OCI-LY7 (cell line): ENCODE results near the gene SGSM1. TPM values are rescaled to one million over a fixed set of nuclear protein-coding genes. Genes with fewer than 3 reads are reported as not detected.

ENCODE experiments used
- BruUV-seq: library from RNA; stranded (reverse); fragments of 400-500 nt; replicated peaks from 2 replicates; lab custom pipeline; 2021; lab: Mats Ljungman, UMichigan
- CTCF ChIA-PET: fragments of 300-600 bp; sonication (Branson Sonifier 250); formaldehyde crosslinking; loops from one replicate; lab custom pipeline; 2022; ENCODE audit warnings: antibody characterized with exemption; ENCODE audit not compliant: unreplicated experiment; lab: Charles Lee
- POLR2A ChIA-PET: fragments of 300-600 bp; sonication (Branson Sonifier 250); formaldehyde crosslinking; loops from one replicate; lab custom pipeline; 2022; ENCODE audit warnings: antibody characterized with exemption; lab: Charles Lee
- DNase-seq: peaks from one replicate; pipeline ENCODE4 v3.0.0-alpha.2; 2015; ENCODE audit warnings: low spot score
- H2AFZ ChIP-seq: fragments of 200-600 bp; sonication (generic), shearing (Covaris generic); 2 replicates; pipeline ENCODE4 v1.6.1; 2014; ENCODE audit warnings: mild to moderate bottlenecking, antibody characterized with exemption, low read length, moderate library complexity
- H3K27ac ChIP-seq: fragments of 200-600 bp; sonication (generic); 2 replicates; pipeline ENCODE4 v1.5.1; 2014; ENCODE audit warnings: mixed run types, low read depth, mild to moderate bottlenecking, moderate library complexity, low read length, inconsistent platforms; ENCODE audit not compliant: poor library complexity, severe bottlenecking
- H3K36me3 ChIP-seq: fragments of 200-600 bp; sonication (generic); 2 replicates; pipeline ENCODE4 v1.6.1; 2014; ENCODE audit warnings: mild to moderate bottlenecking, antibody characterized with exemption, low read length, moderate library complexity, mixed read lengths; ENCODE audit not compliant: insufficient read depth
- H3K4me1 ChIP-seq: fragments of 200-600 bp; sonication (generic); 2 replicates; pipeline ENCODE4 v1.5.1; 2014; ENCODE audit warnings: mild to moderate bottlenecking, low read length; ENCODE audit not compliant: insufficient read depth, poor library complexity, severe bottlenecking
- H3K4me2 ChIP-seq: fragments of 200-600 bp; sonication (generic); 2 replicates; pipeline ENCODE4 v1.6.1; 2014; ENCODE audit warnings: mild to moderate bottlenecking, low read length
- H3K4me3 ChIP-seq: fragments of 200-600 bp; sonication (generic); 2 replicates; pipeline ENCODE4 v1.5.1; 2014; ENCODE audit warnings: mild to moderate bottlenecking, low read depth, low read length; ENCODE audit not compliant: poor library complexity, severe bottlenecking
- H3K79me2 ChIP-seq: fragments of 200-600 bp; sonication (generic); 2 replicates; pipeline ENCODE4 v1.6.1; 2016; ENCODE audit warnings: low read depth, mild to moderate bottlenecking, low read length, moderate library complexity, mixed read lengths; ENCODE audit not compliant: insufficient read depth
- H3K9me2 ChIP-seq: fragments of 200-600 bp; sonication (generic); 2 replicates; pipeline ENCODE4 v1.6.1; 2016; ENCODE audit warnings: mild to moderate bottlenecking, low read length, mixed read lengths; ENCODE audit not compliant: insufficient read depth
- H3K9me3 ChIP-seq: fragments of 200-600 bp; sonication (generic); 2 replicates; pipeline ENCODE4 v1.6.1; 2014; ENCODE audit warnings: mild to moderate bottlenecking, mixed run types, low read length, mixed read lengths
- H4K20me1 ChIP-seq: fragments of 200-600 bp; sonication (generic); 2 replicates; pipeline ENCODE4 v1.6.1; 2014; ENCODE audit warnings: mild to moderate bottlenecking, antibody characterized with exemption, low read length, moderate library complexity, mixed read lengths; ENCODE audit not compliant: insufficient read depth
- EZH2phosphoT487 ChIP-seq: fragments of 200-600 bp; sonication (generic); IDR thresholded peaks from 2 replicates; pipeline ENCODE4 v1.6.1; 2018; ENCODE audit warnings: low read depth, borderline replicate concordance, mild to moderate bottlenecking, mixed run types, antibody characterized with exemption, low read length, moderate library complexity, mixed read lengths
- intact Hi-C: fragments of 100-400 bp; cut with micrococcal nuclease; formaldehyde crosslinking; loops from one replicate; pipeline ENCODE4 v1.10.0; 2022; ENCODE audit not compliant: unreplicated experiment
- total RNA-seq, 2 experiments: library from RNA; depleted of rRNA in 1 of 2; stranded (reverse); fragments of >200 nt in 1 of 2; shearing (Covaris generic) in 1 of 2; gene quantifications; 2 replicates each; pipeline ENCODE4 v1.2.3, GENCODE V29; 2014 to 2022
- TF ChIP-seq, protein P1 (sequence below): fragments of 200-600 bp; sonication (generic); conservative IDR thresholded peaks from 2 replicates; pipeline ENCODE4 v1.5.1; 2014; ENCODE audit warnings: mild to moderate bottlenecking, antibody characterized with exemption, low read length, moderate library complexity, mixed read lengths

The SGSM1 gene
- total RNA-seq, 2 experiments from 2014 or later, result not detected

- Histone ChIP-seq H4K20me1 (no peaks in the 10 kb centered on the region), H3K79me2 (no peaks in the 10 kb centered on the region), H2AFZ (no peak overlapping the region), H3K27ac (no peak overlapping the region), H3K4me2 (no peak overlapping the region), H3K4me1 (no peaks in the 10 kb centered on the region), H3K9me2 (no peaks in the 10 kb centered on the region), H3K4me3 (no peak overlapping the region), H3K36me3 (no peaks in the 10 kb centered on the region), H3K9me3 (no peaks in the 10 kb centered on the region)
- ChIA-PET POLR2A (no interaction called here), CTCF (no interaction called here)
- TF ChIP-seq, protein P1, sequence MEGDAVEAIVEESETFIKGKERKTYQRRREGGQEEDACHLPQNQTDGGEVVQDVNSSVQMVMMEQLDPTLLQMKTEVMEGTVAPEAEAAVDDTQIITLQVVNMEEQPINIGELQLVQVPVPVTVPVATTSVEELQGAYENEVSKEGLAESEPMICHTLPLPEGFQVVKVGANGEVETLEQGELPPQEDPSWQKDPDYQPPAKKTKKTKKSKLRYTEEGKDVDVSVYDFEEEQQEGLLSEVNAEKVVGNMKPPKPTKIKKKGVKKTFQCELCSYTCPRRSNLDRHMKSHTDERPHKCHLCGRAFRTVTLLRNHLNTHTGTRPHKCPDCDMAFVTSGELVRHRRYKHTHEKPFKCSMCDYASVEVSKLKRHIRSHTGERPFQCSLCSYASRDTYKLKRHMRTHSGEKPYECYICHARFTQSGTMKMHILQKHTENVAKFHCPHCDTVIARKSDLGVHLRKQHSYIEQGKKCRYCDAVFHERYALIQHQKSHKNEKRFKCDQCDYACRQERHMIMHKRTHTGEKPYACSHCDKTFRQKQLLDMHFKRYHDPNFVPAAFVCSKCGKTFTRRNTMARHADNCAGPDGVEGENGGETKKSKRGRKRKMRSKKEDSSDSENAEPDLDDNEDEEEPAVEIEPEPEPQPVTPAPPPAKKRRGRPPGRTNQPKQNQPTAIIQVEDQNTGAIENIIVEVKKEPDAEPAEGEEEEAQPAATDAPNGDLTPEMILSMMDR, result no peak
- DNase-seq, result no peak
- intact Hi-C loops, result no loop called here
- no TSS peak for BruUV-seq
Observed at GRCh38 chr22:24952837-24953383, 146.9 kb downstream of the SGSM1 start.

GRCh38 chr22:24953384-24954113 lies 147.5 kb downstream of the SGSM1 start:
- ChIA-PET POLR2A (no interaction called here), CTCF (no interaction called here)
- Histone ChIP-seq H3K9me2 (no peaks in the 10 kb centered on the region), H3K4me1 (no peaks in the 10 kb centered on the region), H3K79me2 (no peaks in the 10 kb centered on the region), H3K4me3 (no peak overlapping the region), H3K9me3 (no peaks in the 10 kb centered on the region), H2AFZ (no peak overlapping the region), H3K4me2 (no peak overlapping the region), H3K27ac (no peak overlapping the region), H4K20me1 (no peaks in the 10 kb centered on the region), H3K36me3 (no peaks in the 10 kb centered on the region)
- DNase-seq, result no peak
- no peak for TF ChIP-seq EZH2phosphoT487
- TF ChIP-seq, protein P1, result no peak
- BruUV-seq, result no TSS peak
- intact Hi-C loops, result no loop called here

DNA sequence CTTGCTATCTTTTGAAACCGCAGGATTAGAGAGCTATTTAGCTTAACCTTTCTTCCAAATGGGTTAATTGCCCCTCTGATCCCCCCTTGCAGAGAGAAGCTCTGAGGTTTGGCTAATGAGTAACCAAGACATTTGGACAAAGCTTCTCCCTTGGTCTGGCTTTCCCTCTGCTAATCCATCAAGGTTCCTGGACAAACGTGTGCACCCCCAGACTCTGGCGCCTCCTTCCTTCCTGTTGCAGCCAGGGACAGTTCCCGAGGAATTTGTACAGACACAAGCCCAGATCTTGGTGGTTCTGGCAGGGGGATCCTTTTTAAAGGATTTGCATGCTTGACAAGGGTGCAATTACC lies 148.1 kb downstream of the SGSM1 start:
- no TSS peak for BruUV-seq
- TF ChIP-seq, protein P1, result no peak
- no peak for TF ChIP-seq EZH2phosphoT487
- intact Hi-C loops, result no loop called here
- POLR2A ChIA-PET, result no interaction called here
- Histone ChIP-seq H3K9me3 (no peaks in the 10 kb centered on the region), H3K36me3 (no peaks in the 10 kb centered on the region), H3K79me2 (no peaks in the 10 kb centered on the region), H3K4me1 (no peaks in the 10 kb centered on the region), H2AFZ (no peak overlapping the region), H3K27ac (no peak overlapping the region), H3K9me2 (no peaks in the 10 kb centered on the region), H4K20me1 (no peaks in the 10 kb centered on the region), H3K4me2 (no peak overlapping the region), H3K4me3 (no peak overlapping the region)
- DNase-seq, result no peak
- CTCF ChIA-PET, result no interaction called here
